GM18507 (cell line): ENCODE data around the gene MED6.

Experiments
- DNase-seq: peaks from one replicate; pipeline ENCODE4 v3.0.0; 2011; ENCODE audit warnings: low read depth; ENCODE audit not compliant: insufficient read length; ENCODE audit errors: extremely low spot score
- FAIRE-seq: peaks from 2 replicates; lab custom pipeline; 2011; peaks lifted over from hg19 to GRCh38; lab: Jason Lieb, UNC

Gene MED6

GRCh38 chr14:70602254-70602653 lies 1.8 kb upstream of the MED6 start:
- peak; percentile 76 for FAIRE-seq

GRCh38 chr14:70601162-70601561 lies 707 bp upstream of the MED6 start:
- DNase-seq (no peak), FAIRE-seq (peak; percentile 59)

More at GRCh38 chr14:70602254-70602653, 1.8 kb upstream of the MED6 start:
- DNase-seq, result no peak

- no peak for DNase-seq
- peak; percentile 57 for FAIRE-seq
Observed at GRCh38 chr14:70599345-70599744, 1.1 kb downstream of the MED6 start.

GRCh38 chr14:70597731-70598130 lies 2.7 kb downstream of the MED6 start:
- DNase-seq (no peak), FAIRE-seq (no peak)

- no peak for FAIRE-seq
- DNase-seq, result no peak
Observed at GRCh38 chr14:70595443-70596185, 4.8 kb downstream of the MED6 start.

- FAIRE-seq, result no peak
- no peak for DNase-seq
Observed at GRCh38 chr14:70594461-70594860, 6.0 kb downstream of the MED6 start.

- DNase-seq (no peak), FAIRE-seq (no peak)
Observed at GRCh38 chr14:70585231-70585630, 15.2 kb downstream of the MED6 start.

- FAIRE-seq (no peak), DNase-seq (no peak)
Observed at GRCh38 chr14:70576891-70577290, 23.6 kb downstream of the MED6 start.

- FAIRE-seq (no peak), DNase-seq (no peak)
Observed at GRCh38 chr14:70573050-70573449, 27.4 kb downstream of the MED6 start.

- DNase-seq, result no peak
- FAIRE-seq, result no peak
Observed at GRCh38 chr14:70571139-70571538, 29.3 kb downstream of the MED6 start.

GRCh38 chr14:70567791-70568190 lies 32.7 kb downstream of the MED6 start:
- no peak for DNase-seq

GRCh38 chr14:70563869-70564268 lies 36.6 kb downstream of the MED6 start:
- DNase-seq (no peak), FAIRE-seq (no peak)

More at GRCh38 chr14:70567791-70568190, 32.7 kb downstream of the MED6 start:
- no peak for FAIRE-seq

GRCh38 chr14:70563417-70563816 lies 37.0 kb downstream of the MED6 start:
- FAIRE-seq (no peak), DNase-seq (no peak)

GRCh38 chr14:70558356-70558755 lies 42.1 kb downstream of the MED6 start:
- FAIRE-seq (no peak), DNase-seq (no peak)

- no peak for FAIRE-seq
Observed at GRCh38 chr14:70555890-70556289, 44.6 kb downstream of the MED6 start.

GRCh38 chr14:70538087-70538486 lies 62.4 kb downstream of the MED6 start:
- FAIRE-seq, result no peak

More at GRCh38 chr14:70555890-70556289, 44.6 kb downstream of the MED6 start:
- DNase-seq, result no peak

GRCh38 chr14:70536830-70537229 lies 63.6 kb downstream of the MED6 start:
- DNase-seq, result no peak
- FAIRE-seq, result no peak

More at GRCh38 chr14:70538087-70538486, 62.4 kb downstream of the MED6 start:
- no peak for DNase-seq

- FAIRE-seq, result no peak
- no peak for DNase-seq
Observed at GRCh38 chr14:70534904-70535303, 65.6 kb downstream of the MED6 start, which contains the start of gene ADAM20. Gene ADAM20, minus strand, starts transcription at chr14:70535004. Its CDS starts 10,247 bp downstream, at chr14:70524757.
